Measurements from ENCODE around the gene AGPS.
"Not testable (repeated sequence)": the region's sequence is repeated elsewhere in the genome, so short reads cannot be mapped to it uniquely, and the experiment has no call there.

Gene AGPS

DNA sequence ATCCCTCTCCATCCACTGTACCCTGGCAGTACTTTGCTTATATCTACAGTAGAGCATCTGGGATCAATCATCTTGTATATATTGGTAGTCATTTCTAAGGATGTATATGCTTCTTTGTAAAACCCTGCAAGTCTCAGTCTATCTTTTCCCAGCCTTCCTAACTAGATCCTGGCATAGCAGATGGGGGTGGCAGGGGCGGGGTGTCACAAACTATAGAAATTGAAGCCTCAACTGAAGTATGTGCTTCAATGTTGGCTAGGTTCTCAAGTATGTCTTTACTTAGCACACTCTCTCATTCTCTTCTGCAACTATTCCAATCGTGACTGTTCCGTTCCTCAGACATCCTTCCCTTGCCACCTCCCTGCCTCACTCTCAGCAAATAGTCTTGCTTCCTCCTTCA is 30.1 kb upstream of the AGPS start:
- no peak overlapping the region for H3K4me3 Mint-ChIP-seq
- H3K27me3 Mint-ChIP-seq = no peaks in the 10 kb centered on the region
- H3K9me3 Mint-ChIP-seq = no peaks in the 10 kb centered on the region
- H3K4me1 Mint-ChIP-seq (ENCODE audit: low read depth) = no peaks in the 10 kb centered on the region
- no peak overlapping the region for H3K27ac Mint-ChIP-seq
- no peaks in the 10 kb centered on the region for H3K36me3 Mint-ChIP-seq (ENCODE audit: low read depth)

DNA sequence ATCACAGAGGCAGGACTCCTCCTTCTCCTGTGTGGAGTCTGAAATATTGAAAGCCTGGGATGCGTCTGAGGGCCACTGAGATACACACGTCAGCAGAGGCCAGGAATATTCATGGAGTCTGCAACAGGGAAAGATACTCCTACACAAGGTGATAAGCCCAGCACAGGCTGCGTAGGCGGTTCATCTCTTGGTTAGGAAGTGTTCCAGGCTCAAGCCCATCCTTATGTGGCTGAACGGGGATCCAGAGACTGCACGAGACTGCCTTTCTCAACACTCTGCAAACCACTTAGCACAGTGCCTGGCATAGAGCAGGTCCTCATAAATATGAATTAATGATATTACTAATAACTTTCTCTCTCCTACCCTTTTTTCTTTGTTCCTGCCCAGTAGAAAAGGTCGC is 29.2 kb upstream of the AGPS start:
- Mint-ChIP-seq H3K27ac (no peak overlapping the region), H3K27me3 (no peaks in the 10 kb centered on the region), H3K36me3 (ENCODE audit: low read depth) (no peaks in the 10 kb centered on the region), H3K4me1 (ENCODE audit: low read depth) (no peaks in the 10 kb centered on the region), H3K9me3 (peaks cover 6% of the 10 kb centered on the region), H3K4me3 (no peak overlapping the region)

DNA sequence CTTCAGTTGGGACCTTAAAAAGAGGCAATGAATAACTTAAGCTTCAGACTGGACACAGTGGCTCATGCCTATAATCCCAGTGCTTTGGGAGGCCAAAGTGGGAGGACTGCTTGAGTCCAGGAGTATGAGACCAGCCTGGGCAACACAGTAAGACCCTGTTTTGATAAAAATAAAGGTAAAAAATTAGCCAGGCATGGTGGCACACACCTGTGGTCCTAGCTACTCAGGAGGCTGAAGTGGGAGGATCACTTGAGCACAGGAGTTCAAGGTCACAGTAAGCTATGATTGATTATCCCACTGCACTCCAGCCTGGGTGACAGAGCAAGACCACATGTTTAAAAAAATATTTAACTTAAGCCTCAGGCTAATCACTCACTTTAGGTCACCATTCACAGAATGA is 26.8 kb upstream of the AGPS start:
- not testable (repeated sequence) for H3K4me1 Mint-ChIP-seq (ENCODE audit: low read depth); H3K27me3 Mint-ChIP-seq; H3K4me3 Mint-ChIP-seq; H3K36me3 Mint-ChIP-seq (ENCODE audit: low read depth); H3K27ac Mint-ChIP-seq
- H3K9me3 Mint-ChIP-seq = peaks cover 19% of the 10 kb centered on the region

DNA sequence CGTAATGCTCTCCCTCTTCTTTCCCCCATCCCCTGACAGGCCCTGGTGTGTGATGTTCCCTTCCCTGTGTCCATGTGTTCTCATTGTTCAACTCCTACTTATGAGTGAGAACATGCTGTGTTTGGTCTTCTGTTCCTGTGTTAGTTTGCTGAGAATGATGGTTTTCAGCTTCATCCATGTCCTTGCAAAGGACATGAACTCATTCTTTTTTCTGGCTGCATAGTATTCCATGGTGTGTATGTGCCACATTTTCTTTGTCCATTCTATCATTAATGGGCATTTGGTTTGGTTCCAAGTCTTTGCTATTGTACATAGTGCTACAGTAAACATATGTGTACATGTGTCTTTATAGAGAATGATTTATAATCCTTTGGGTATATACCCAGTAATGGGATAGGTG is 24.6 kb upstream of the AGPS start:
- not testable (repeated sequence) for H3K27ac Mint-ChIP-seq; H3K4me3 Mint-ChIP-seq; H3K27me3 Mint-ChIP-seq; H3K4me1 Mint-ChIP-seq (ENCODE audit: low read depth)
- H3K9me3 Mint-ChIP-seq = peaks cover 38% of the 10 kb centered on the region
- H3K36me3 Mint-ChIP-seq (ENCODE audit: low read depth) = peaks cover 12% of the 10 kb centered on the region

DNA sequence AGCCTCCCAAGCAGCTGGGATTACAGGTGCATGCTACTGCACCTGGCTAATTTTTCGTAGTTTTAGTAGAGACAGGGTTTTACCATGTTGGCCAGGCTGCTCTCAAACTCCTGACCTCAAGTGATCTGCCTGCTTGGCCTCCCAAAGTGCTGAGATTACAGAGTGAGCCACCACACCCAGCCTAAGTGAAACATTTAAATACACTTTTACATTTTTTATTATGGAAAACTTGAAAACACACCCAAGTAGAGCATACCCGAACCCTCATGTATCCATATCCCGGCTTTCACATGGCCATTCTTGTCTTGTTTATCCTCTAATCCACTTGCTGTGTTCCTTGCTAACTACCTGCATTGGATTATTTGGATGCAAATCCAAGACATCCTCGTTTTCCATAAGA is 13.2 kb upstream of the AGPS start:
- Mint-ChIP-seq H3K9me3 (no peaks in the 10 kb centered on the region), H3K4me3 (no peak overlapping the region), H3K4me1 (ENCODE audit: low read depth) (no peaks in the 10 kb centered on the region), H3K27me3 (no peaks in the 10 kb centered on the region), H3K27ac (no peak overlapping the region), H3K36me3 (ENCODE audit: low read depth) (peaks cover 28% of the 10 kb centered on the region)

DNA sequence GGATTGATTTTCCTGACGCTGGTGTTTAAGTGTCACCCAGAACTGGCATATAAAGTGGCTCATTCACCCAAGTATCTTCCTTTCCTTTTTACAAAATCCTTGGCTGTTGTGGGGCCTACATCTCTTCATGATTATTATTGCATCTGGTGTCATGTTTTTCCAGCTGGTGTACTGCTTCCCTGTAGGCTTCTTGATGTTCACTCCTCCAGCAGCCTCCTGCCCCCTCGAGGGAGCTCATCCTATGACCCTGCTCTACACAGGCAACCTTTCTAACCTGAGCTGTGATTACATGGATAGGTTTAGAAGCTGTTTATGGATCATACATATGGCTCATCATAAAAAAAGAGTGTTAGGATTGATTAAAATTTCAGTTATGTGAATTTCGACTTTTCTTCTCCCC is 12.4 kb upstream of the AGPS start:
- Mint-ChIP-seq H3K9me3 (no peaks in the 10 kb centered on the region), H3K36me3 (ENCODE audit: low read depth) (peaks cover 28% of the 10 kb centered on the region), H3K27me3 (no peaks in the 10 kb centered on the region), H3K27ac (no peak overlapping the region), H3K4me3 (no peak overlapping the region), H3K4me1 (ENCODE audit: low read depth) (no peaks in the 10 kb centered on the region)

DNA sequence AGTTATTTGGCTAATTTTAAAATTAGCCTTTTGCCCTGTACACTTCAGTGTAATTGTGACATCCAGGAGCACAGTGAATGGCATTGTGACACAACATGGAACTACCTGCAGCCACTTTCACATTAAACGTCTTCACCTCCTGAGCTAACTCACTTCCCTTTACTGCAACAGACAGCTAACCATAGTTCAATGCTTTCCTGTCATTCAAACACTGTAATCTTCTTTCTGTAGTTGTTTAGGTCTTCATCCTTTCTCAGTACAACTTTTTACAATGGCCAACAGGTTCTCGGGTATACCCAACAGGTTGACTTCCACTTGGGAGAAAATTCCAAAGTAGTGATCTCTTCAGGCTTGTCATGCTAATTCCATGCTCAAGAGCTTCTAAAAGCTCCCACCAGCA is 8.6 kb upstream of the AGPS start:
- H3K27me3 Mint-ChIP-seq = no peaks in the 10 kb centered on the region
- H3K4me1 Mint-ChIP-seq (ENCODE audit: low read depth) = no peaks in the 10 kb centered on the region
- no peaks in the 10 kb centered on the region for H3K9me3 Mint-ChIP-seq
- no peak overlapping the region for H3K4me3 Mint-ChIP-seq
- H3K27ac Mint-ChIP-seq = no peak overlapping the region
- peaks cover 22% of the 10 kb centered on the region for H3K36me3 Mint-ChIP-seq (ENCODE audit: low read depth)

DNA sequence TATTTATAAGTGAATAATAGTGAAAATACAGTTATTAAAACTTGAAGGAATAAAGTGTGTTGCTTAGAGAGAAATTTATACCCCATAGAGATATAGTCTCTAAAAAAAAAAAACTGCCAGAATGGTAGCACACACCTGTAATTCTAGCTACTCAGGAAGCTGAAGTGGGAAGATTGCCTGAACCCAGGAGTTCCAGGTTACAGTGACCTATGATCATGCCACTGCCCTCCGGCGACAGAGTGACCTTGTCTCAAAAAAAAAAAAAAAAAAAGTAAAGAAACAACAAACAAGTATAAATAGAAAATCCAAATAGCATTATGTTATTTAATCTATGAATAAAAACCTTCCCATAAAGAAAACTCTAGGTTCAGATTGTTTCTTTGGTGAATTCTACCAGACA is 7.4 kb upstream of the AGPS start:
- Mint-ChIP-seq H3K4me3 (no peak overlapping the region), H3K4me1 (ENCODE audit: low read depth) (no peaks in the 10 kb centered on the region), H3K27ac (no peak overlapping the region), H3K27me3 (no peaks in the 10 kb centered on the region), H3K9me3 (no peaks in the 10 kb centered on the region), H3K36me3 (ENCODE audit: low read depth) (peaks cover 21% of the 10 kb centered on the region)

DNA sequence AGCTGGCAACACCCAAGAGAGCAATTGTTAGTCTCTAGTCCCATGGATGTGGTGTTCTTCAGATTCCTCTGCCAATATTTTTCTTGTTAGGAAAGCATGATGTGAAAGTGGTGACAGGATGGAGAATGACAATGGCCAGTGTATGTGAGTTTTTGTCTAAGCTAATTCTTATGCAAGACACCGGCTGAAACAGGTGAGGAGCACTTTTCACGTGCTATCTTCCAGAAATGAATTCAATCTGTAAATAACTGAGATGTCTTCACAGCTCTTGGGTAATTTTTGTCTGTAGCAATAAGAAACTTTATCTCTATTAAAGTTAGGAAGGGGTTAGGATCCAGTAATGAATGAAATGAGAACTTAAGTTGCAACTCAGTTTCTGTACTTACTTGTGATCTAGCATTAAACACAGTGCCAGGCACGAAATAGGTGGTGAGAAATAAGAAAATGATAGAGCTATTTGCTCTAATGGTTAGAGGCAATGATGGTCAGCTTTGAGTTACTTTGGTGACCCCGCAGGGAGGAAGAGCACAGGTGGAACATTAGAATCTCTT is 676 bp upstream of the AGPS start:
- peaks cover 46% of the 10 kb centered on the region for H3K4me1 Mint-ChIP-seq (ENCODE audit: low read depth)
- no peaks in the 10 kb centered on the region for H3K9me3 Mint-ChIP-seq

DNA sequence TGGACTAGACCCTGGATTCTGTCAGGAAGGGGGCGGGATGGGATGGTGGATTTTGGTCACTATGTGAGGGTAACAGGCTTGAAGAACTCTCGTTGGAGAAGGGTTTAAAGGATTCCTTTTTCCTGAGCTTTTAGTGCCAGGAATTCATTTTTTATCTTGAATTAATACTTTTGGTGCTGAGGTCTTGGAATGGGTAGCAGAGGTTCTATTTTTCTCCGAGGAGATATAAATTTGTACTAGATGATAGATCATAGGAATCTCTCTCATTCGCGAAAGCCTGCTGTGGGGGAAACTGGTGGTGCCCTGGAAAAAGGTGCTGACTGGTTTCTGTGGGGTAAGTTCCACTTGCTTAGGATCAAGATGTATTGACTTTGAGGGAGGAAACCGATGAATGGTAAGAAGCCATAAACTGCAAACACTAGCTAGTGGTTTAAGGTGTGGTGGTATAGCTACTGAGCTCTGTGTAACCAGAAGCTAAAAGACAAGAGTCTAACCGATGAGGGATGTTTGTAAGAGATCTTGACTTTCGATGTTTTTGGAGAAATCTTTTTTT is 706 bp downstream of the AGPS start:
- peak overlapping the region; percentile 82 for H3K27ac Mint-ChIP-seq
- peak overlapping the region; percentile 90 for H3K4me3 Mint-ChIP-seq
- peaks cover 33% of the 10 kb centered on the region for H3K36me3 Mint-ChIP-seq (ENCODE audit: low read depth)
- no peaks in the 10 kb centered on the region for H3K27me3 Mint-ChIP-seq
- no peaks in the 10 kb centered on the region for H3K9me3 Mint-ChIP-seq
- H3K4me1 Mint-ChIP-seq (ENCODE audit: low read depth) = peaks cover 60% of the 10 kb centered on the region

More for the DNA sequence above, 676 bp upstream of the AGPS start:
- Mint-ChIP-seq H3K27ac (peak overlapping the region; percentile 88), H3K4me3 (peak overlapping the region; percentile 90), H3K36me3 (ENCODE audit: low read depth) (peaks cover 22% of the 10 kb centered on the region), H3K27me3 (no peaks in the 10 kb centered on the region)

DNA sequence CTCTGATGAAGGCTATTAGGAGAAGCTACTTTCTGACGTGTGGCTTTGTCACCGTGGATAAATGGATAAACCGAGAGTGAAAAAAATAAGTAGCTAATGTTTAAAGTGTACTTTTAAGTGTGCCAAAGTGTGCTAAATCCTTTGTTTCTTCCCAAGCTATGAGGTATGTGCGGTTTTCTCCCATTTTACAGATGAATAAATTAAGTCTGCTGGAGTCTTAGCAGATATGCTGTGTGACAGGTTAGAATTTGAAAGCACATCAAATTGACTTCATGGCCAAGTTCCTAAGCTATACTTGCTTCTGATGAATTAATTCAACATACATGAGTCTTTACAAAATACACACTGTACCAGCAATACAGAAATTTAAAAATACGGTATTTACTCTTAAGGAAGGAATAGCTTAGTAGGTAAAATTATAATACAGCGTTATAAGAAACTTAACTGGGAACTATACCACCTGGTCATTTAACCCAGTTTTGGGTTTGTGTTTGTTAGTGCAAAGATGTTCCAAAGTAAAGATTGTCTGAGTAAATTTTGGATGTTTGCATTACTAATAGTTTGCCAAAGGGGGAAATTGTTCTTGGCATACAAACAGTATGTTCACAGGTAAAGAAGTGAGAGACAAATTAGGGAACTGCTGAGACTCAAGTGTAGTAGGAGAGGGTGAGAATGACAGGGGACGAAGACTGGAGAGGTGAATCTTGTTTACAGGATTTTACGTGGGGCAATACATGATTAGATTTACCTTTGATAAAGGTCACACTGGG is 1.4 kb downstream of the AGPS start:
- Mint-ChIP-seq H3K27ac (peak overlapping the region; percentile 22), H3K4me1 (ENCODE audit: low read depth) (peaks cover 67% of the 10 kb centered on the region), H3K4me3 (peak overlapping the region; percentile 90), H3K9me3 (no peaks in the 10 kb centered on the region), H3K27me3 (no peaks in the 10 kb centered on the region), H3K36me3 (ENCODE audit: low read depth) (peaks cover 34% of the 10 kb centered on the region)

DNA sequence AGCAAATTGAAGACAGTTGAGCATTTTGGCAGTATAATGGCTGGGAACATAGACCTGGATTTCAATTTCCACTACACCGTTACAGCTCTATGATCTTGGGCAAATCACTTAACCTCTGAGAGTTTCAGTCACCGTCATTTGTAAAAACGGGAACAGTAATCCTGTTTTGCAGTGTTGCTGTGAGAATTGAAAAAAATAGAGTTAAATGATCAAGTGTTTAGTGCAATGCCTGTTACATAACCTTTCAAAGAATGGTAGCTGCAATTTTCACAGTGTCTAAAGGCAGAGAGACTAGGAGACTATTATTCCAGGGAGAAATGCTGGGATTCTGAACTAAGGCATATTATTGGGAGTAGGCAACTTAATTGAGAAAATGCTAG is 2.0 kb downstream of the AGPS start:
- Mint-ChIP-seq H3K4me1 (ENCODE audit: low read depth) (peaks cover 73% of the 10 kb centered on the region), H3K4me3 (peak overlapping the region; percentile 90), H3K36me3 (ENCODE audit: low read depth) (peaks cover 34% of the 10 kb centered on the region), H3K9me3 (no peaks in the 10 kb centered on the region), H3K27ac (no peak overlapping the region), H3K27me3 (no peaks in the 10 kb centered on the region)

DNA sequence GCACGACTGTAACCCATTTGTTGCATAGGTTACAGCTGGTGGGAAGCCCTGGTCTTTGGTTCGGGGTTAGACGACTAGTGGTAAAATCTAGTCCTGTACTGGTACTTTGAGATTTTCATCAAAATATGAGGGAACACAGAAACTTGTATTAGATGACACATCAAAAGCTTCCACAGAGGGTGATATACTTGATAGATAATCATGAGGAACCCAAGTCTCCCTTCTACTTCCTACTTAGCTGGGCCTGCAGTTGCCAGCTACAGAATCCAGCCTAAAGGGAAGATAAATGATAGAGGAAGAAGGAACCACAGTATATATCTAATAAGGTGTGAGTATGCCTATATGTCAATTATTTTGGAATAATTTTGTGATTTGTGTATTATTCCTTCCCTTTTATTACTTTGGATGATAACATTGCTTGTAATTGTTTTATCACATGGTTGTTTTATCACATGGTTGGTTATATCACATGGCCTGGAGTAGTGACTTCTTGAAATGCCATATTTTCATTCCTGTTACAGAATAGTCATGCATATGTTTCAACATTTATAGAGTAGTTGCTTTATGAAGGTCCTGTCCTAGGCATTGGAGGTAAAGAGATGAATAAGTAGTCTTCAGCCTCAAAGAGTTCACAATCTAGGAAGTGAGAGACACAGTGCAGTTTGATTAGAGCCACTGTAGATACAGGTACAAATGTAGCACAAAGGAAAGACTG is 2.9 kb downstream of the AGPS start:
- H3K27ac Mint-ChIP-seq = no peak overlapping the region
- no peak overlapping the region for H3K4me3 Mint-ChIP-seq

DNA sequence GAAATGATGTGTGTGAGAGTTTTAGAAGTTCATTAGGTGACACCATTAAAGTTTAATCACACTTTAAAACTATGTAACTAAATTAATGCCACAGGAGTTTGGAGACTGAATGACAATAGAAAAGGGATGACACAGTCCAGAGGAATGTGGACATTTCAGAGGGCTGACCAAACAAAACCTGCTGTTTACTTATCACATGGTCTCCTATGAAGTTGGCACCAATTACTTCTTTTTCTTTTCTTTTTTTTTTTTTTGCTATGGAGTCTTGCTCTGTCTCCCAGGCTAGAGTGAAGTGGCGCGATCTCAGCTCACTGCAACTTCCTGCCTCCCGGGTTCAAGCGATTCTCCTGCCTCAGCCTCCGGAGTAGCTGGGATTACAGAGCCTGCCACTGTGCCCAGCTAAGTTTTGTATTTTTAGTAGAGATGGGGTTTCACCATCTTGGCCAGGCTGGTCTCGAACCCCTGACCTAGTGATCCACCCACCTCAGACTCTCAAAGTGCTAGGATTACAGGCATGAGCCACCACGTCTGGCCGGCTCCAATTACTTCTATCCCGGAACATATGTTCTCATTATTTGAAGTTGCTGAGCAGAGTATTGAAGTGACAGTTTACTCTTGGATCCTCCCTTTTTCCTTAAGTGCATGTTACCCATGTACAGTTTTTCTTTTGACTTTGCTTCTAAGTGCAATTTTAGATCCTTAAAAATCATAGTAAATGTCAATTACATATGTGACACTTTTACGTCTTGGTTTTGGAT is 4.3 kb downstream of the AGPS start:
- Mint-ChIP-seq H3K4me1 (ENCODE audit: low read depth) (peaks cover 83% of the 10 kb centered on the region), H3K27ac (peak overlapping the region; percentile 77), H3K36me3 (ENCODE audit: low read depth) (peaks cover 30% of the 10 kb centered on the region), H3K4me3 (peak overlapping the region; percentile 35), H3K27me3 (no peaks in the 10 kb centered on the region), H3K9me3 (no peaks in the 10 kb centered on the region)

More for the DNA sequence above, 2.9 kb downstream of the AGPS start:
- H3K9me3 Mint-ChIP-seq = no peaks in the 10 kb centered on the region
- H3K27me3 Mint-ChIP-seq = no peaks in the 10 kb centered on the region
- H3K4me1 Mint-ChIP-seq (ENCODE audit: low read depth) = peaks cover 80% of the 10 kb centered on the region
- peaks cover 30% of the 10 kb centered on the region for H3K36me3 Mint-ChIP-seq (ENCODE audit: low read depth)
